ENCODE data around the gene PARN. TPM values are rescaled to one million over a fixed set of nuclear protein-coding genes. Genes with fewer than 3 reads are reported as not detected.

Gene PARN
- total and polyA plus RNA-seq, 2 of the 8 experiments (the other 6 are each of a cell fraction or from before 2014, with no cell fraction given) = 24.5 to 44.6 TPM

DNA sequence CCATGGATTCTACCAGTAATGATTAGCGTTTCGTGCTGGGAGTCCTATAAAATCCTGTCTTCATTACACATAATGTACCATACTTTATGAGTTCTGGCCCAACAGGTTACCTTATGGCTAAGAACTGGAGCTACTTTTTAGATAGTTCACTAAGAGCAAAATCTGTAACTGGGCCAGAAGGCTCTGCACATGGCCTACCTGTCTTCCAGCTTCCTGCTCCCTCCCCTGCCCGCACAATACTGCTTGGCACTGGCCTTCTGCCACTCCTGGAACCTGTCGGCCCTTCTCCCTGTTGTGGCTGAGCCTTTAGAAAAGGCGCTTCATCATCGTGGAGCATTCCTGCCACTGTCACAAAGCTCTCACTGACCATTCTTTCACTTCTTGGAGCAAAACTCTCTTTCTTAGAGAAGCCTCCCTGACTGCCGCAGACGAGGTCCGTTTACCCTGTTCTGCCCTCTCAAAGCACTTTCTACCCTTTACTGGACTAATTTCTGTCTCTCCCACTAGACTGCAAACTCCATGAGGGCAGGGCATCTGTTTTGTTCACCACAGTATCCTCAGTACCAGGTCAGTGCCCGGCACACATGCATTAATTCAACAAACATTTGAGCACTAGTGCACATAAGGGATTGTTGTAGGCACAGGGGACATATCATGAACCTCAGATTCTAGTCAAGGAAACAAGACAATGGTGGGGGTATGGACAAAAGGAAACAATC is 116.5 kb downstream of the PARN start (continued):
- TF ChIP-seq, protein P1, sequence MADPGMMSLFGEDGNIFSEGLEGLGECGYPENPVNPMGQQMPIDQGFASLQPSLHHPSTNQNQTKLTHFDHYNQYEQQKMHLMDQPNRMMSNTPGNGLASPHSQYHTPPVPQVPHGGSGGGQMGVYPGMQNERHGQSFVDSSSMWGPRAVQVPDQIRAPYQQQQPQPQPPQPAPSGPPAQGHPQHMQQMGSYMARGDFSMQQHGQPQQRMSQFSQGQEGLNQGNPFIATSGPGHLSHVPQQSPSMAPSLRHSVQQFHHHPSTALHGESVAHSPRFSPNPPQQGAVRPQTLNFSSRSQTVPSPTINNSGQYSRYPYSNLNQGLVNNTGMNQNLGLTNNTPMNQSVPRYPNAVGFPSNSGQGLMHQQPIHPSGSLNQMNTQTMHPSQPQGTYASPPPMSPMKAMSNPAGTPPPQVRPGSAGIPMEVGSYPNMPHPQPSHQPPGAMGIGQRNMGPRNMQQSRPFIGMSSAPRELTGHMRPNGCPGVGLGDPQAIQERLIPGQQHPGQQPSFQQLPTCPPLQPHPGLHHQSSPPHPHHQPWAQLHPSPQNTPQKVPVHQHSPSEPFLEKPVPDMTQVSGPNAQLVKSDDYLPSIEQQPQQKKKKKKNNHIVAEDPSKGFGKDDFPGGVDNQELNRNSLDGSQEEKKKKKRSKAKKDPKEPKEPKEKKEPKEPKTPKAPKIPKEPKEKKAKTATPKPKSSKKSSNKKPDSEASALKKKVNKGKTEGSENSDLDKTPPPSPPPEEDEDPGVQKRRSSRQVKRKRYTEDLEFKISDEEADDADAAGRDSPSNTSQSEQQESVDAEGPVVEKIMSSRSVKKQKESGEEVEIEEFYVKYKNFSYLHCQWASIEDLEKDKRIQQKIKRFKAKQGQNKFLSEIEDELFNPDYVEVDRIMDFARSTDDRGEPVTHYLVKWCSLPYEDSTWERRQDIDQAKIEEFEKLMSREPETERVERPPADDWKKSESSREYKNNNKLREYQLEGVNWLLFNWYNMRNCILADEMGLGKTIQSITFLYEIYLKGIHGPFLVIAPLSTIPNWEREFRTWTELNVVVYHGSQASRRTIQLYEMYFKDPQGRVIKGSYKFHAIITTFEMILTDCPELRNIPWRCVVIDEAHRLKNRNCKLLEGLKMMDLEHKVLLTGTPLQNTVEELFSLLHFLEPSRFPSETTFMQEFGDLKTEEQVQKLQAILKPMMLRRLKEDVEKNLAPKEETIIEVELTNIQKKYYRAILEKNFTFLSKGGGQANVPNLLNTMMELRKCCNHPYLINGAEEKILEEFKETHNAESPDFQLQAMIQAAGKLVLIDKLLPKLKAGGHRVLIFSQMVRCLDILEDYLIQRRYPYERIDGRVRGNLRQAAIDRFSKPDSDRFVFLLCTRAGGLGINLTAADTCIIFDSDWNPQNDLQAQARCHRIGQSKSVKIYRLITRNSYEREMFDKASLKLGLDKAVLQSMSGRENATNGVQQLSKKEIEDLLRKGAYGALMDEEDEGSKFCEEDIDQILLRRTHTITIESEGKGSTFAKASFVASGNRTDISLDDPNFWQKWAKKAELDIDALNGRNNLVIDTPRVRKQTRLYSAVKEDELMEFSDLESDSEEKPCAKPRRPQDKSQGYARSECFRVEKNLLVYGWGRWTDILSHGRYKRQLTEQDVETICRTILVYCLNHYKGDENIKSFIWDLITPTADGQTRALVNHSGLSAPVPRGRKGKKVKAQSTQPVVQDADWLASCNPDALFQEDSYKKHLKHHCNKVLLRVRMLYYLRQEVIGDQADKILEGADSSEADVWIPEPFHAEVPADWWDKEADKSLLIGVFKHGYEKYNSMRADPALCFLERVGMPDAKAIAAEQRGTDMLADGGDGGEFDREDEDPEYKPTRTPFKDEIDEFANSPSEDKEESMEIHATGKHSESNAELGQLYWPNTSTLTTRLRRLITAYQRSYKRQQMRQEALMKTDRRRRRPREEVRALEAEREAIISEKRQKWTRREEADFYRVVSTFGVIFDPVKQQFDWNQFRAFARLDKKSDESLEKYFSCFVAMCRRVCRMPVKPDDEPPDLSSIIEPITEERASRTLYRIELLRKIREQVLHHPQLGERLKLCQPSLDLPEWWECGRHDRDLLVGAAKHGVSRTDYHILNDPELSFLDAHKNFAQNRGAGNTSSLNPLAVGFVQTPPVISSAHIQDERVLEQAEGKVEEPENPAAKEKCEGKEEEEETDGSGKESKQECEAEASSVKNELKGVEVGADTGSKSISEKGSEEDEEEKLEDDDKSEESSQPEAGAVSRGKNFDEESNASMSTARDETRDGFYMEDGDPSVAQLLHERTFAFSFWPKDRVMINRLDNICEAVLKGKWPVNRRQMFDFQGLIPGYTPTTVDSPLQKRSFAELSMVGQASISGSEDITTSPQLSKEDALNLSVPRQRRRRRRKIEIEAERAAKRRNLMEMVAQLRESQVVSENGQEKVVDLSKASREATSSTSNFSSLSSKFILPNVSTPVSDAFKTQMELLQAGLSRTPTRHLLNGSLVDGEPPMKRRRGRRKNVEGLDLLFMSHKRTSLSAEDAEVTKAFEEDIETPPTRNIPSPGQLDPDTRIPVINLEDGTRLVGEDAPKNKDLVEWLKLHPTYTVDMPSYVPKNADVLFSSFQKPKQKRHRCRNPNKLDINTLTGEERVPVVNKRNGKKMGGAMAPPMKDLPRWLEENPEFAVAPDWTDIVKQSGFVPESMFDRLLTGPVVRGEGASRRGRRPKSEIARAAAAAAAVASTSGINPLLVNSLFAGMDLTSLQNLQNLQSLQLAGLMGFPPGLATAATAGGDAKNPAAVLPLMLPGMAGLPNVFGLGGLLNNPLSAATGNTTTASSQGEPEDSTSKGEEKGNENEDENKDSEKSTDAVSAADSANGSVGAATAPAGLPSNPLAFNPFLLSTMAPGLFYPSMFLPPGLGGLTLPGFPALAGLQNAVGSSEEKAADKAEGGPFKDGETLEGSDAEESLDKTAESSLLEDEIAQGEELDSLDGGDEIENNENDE (IDR thresholded peaks at IDR 0.05; ENCODE audit: insufficient replicate concordance, low read length) = no peak
- TF ChIP-seq CREB1 (IDR thresholded peaks at IDR 0.05) (no peak), POLR2A (IDR thresholded peaks at IDR 0.05; ENCODE audit: control extremely low read depth in 1 of 2, low read depth in 2 of 2, low read length in 2 of 2) (no peak), BRCA1 (IDR thresholded peaks at IDR 0.05; ENCODE audit: low read depth, low read length) (no peak), CHD1 (IDR thresholded peaks at IDR 0.05; ENCODE audit: low read depth, low read length) (no peak), BACH1 (IDR thresholded peaks at IDR 0.05; ENCODE audit: low read length) (no peak), ASH2L (IDR thresholded peaks at IDR 0.05; ENCODE audit: low read length) (no peak), CBX8 (IDR thresholded peaks at IDR 0.05; ENCODE audit: borderline replicate concordance, low read depth, low read length) (no peak), SIRT6 (IDR thresholded peaks at IDR 0.05; ENCODE audit: low read length) (no peak)
